Umbilical cord (tissue), 2 donors: ENCODE results near the gene PLEKHG1. TPM values are rescaled to one million over a fixed set of nuclear protein-coding genes. Genes with fewer than 3 reads are reported as not detected.
A peak's percentile ranks its signal among the peaks of the same experiment; 100 is the strongest.

Experiments used
- DNase-seq: peaks from one replicate; pipeline ENCODE4 v3.0.0-alpha.2; 2015; ENCODE audit warnings: low spot score
- total RNA-seq: library from RNA; depleted of rRNA; stranded (reverse); fragments of >200 nt; gene quantifications from one replicate; pipeline ENCODE4 v1.2.3, GENCODE V29; 2014; ENCODE audit warnings: low replicate concordance; ENCODE audit not compliant: insufficient read depth

Gene PLEKHG1
- total RNA-seq, 1 donor from 2014 or later: 11.6 TPM

- no peak for DNase-seq
Observed at GRCh38 chr6:150617496-150618460, 18.1 kb downstream of the PLEKHG1 start.

DNA sequence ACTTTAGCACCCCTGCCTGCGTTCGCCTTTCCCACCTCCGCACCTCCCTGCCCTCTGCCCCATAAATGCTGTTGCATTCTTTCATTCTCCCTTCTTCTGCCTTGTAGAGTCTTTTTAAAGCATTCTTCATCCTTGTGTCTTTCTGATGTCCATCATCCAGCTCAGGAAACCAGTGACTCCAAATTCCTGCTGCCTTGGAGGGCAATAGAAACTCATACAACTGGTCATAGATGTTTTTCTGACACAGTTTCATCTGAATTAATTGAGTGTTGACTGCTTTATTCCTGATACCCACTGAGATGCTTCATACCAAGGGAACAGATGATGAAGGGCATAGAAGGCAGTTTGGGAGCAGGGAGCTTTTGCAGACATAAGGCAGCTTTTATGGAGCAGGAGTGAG, 19.6 kb downstream of the PLEKHG1 start:
- DNase-seq: no peak

DNA sequence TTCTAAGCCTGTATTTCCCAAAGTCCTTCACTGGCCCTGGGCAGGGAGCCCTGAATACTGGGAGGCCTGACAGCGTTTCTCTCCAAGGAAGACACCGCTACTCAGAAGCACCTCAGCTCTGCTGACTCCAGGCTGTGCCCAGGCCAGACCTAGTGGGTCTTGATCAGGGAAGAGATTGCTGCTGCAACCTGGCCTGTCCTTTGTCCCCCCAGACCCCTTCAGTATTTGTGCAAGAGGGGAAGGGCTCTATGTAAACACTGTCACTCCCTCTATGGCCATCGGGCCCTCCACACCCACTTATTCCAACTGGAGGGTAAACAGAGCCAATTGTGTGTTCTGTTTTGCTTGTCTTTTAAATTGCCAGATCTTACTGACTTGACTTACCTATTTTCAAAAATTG, 20.6 kb downstream of the PLEKHG1 start:
- no peak for DNase-seq

GRCh38 chr6:150620763-150621162, 21.1 kb downstream of the PLEKHG1 start:
- no peak for DNase-seq

DNA sequence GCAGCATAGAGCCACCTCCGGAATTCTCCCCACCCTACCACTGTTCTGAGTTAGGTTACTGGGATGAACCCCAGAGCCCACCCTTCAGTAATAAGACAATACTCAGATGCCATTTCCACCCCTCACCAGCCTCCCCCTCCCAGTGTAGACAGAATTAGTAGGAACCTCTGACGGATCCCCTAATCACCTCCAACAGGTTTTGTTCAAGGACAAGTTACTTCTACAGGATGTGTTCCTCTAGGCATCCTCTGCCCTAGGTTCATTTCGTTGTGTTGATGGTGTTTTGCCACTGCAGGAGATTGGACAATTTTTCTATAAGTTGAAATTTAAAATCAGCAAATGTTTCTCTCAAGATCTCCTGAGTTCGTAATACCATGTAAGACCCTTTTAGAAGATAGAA, 22.8 kb downstream of the PLEKHG1 start:
- no peak for DNase-seq

GRCh38 chr6:150622941-150623874, 23.5 kb downstream of the PLEKHG1 start:
- DNase-seq: peak; percentile 36

DNA sequence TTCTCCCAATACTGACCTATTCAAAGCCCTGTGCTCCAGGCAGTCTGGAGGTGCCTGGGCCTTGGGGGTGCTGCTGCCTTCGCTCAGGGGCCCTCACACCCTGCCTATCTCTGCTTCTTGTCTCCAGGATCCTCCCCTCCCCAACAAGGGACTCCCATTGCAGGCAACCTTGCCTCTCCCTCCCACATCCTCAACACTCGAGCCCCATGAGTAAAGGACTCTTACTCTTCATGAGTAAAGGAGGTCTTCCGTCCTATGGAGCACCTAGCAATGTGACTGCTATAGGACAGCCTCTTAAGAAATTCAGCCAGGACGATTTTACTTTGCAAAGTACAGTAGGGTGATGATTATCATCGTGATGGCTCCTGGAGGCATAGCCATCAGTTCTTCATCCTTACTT, 24.5 kb downstream of the PLEKHG1 start:
- DNase-seq: no peak

DNA sequence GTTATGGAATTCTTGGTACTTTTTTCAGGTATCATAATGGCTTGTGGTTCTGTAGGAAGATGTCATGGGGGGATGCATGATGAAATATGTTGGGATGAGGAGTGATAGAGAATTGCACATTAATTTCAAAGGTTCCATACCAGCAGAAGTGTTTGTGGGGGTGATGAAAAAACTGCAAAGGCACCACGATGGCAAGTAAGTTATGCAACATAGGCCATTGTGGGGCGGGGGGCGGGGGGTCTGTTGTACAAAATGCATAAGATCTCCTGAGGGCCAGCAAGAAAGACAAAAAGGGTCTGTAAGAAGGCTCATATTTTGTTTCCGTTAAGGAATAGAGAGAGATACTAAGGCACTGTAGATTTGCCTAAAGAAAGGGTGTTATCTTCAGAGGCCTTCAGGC, 26.2 kb downstream of the PLEKHG1 start:
- DNase-seq: no peak

DNA sequence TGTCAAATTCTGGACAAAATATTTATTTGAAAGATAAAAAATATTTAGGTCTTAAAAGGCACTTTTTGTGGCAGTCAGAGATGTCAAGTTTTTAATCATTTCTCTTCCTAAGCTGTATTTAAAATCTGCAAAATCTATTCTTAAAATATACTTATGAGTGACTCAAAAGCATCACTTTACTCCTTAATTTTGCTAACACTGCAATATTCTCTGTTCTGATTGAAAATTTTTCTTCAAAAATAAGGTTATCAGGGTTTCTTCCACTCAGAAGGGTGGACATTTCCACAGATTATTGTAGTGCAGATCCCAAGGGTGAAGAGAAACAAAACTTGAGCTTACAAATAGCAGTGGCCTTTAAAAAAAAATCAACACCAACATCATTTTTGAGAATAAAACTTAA, 27.5 kb downstream of the PLEKHG1 start:
- DNase-seq: no peak

DNA sequence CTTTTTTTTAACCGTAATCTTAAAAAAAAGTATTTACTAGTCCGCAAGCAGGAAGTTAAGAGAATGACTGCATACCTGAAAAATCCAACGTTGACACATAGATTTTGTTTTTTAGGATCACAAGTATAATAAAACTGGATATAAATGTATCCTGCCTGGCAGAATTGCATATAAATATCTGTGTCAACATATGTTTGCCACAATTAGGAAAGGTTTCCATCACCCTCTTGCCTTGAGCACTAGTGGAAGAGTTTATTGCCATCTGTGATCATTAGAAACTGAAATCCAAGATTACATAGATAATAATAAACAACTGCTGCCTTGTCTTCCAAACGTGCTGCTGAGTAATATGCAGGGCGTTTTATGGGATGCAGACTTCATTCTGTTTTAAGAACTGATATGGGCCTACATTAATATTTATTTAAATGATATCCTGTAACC, 27.9 kb downstream of the PLEKHG1 start:
- peak; percentile 62 for DNase-seq

DNA sequence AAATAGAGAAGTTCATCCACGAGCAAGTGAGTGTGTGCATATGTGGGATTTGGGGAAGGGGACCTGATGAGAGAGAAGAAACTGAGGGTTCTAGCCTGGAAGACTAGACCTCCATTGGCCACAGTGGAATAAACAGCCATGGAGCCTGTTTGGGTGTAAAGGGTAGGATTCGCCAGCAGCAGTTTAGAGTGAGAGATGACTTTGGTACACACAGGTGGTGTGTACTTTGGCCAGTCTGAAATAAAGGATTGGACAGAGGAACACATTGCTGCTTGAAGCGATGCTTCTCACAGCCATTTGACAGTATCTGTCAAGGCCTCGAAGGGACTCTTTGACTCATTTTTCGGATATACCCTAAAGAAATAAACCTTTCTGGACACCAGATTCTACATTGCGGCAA, 29.2 kb downstream of the PLEKHG1 start:
- no peak for DNase-seq

GRCh38 chr6:150631283-150631983, 31.7 kb downstream of the PLEKHG1 start:
- DNase-seq: no peak

DNA sequence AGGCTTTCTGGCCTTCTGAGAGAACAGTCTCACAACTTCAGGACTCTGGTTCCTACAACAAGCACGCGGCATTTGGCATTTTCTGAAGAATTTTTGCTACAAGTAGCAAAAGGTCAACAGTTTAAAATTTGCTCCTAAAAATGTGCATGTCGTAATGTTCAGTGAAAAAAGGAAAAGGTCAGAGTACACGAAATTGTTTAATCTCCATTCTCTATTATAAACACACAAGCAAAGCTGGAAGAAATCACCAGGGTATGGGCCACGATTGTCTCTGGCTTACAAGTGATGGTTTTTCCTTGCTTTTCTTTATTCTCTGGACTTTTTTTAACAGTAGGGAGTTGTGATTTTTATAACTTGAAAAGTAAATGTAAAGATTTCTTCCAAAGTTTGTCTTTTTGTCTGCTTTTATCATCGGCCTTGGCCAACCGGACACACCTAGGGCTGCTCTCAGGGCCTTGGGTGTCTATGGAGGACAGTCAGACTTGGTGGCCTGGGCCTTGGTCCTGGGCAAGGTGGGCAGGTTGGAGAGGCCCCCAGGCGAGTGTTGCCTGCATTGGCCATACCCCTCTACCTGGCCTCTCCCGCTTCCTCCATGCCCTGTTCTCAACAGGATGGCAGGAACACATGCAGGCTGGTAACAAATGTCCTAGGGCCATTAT, 32.4 kb downstream of the PLEKHG1 start:
- DNase-seq: no peak

DNA sequence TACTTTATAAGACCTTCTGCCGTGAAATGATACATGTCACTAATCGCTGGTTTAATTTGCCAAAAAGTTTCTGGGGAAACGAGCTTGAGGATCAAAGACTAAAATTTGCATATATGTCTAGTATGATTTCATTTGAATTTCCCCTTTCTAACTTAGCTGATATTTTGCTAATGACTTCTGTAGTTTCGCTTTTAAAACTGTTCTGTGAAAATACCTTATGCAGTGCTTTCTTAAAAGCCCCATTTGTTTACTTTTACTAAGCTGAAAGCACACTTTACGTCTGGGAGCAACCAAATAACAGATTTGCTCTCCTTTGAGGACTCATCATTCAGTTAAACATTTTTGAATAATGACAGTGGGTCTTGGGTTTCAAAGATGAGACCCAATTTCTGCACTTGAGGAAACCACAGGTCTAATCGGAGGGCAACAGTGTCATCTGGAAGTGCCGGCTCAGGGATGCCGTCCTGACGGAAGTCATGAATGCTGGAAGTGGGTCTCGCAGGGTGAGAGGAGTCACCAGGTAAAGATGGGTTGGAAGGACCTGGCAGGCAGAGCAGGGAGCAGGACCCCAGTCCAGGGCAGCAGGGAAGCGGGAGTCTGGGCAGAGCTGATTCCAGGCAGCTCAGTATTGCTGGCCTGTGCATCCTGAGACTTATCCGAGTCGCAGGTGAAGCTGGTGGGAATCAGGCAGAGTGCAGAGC, 33.2 kb downstream of the PLEKHG1 start:
- DNase-seq: no peak

DNA sequence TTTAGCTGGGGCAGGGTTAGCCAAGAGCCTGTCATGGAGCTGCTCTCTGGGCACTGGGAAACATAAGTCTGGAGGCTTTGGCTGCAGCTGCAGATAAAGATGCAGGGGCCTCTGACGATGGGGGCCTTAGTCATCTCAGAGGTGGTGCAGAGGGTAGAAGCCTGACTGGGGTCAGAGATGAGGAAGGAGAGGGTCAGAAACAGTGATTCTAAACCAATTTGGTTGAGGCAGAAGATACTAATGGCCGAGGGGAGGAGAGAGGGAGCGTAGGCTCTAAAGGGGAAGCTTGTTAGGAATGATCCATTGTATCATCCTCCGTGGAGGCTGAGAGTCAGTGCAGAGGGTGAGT, 33.8 kb downstream of the PLEKHG1 start:
- DNase-seq: peak; percentile 36

DNA sequence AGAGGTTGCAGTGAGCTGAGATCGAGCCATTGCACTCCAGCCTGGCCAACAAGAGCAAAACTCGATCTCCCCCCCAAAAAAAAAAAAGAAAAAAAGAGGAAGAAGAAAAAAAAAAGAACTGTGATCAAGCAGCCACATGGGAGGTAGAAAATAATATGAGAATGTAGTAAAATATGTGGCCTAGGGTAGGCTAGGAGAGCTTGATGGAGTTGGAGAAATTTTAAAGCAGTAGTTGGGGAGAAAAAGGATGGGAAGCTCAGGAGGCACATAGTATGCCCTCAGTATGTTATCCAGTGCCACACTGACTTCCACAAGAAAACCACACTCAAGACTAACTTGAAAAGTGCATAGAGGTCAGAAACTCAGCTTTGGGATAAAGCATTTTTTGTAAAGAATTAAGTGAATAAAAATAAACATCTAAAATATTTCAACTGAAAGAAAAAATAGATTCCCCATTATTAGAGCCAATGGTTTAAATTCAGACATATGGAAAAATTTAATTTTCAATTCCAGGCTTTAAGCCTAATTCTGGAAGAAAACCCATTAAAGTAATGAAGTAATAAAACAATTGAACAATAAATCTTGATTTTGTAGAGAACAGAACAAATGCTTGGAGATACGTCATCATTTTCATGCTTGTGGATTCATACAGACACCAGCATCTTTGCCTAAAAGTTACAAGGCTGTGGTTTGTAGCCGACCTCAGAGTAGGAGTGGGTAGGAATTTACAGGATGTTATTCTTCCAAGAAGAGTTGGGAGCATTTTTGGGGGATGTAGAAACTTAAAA, 34.7 kb downstream of the PLEKHG1 start:
- no peak for DNase-seq

- DNase-seq: no peak
Observed at GRCh38 chr6:150634964-150635292, 35.2 kb downstream of the PLEKHG1 start.

DNA sequence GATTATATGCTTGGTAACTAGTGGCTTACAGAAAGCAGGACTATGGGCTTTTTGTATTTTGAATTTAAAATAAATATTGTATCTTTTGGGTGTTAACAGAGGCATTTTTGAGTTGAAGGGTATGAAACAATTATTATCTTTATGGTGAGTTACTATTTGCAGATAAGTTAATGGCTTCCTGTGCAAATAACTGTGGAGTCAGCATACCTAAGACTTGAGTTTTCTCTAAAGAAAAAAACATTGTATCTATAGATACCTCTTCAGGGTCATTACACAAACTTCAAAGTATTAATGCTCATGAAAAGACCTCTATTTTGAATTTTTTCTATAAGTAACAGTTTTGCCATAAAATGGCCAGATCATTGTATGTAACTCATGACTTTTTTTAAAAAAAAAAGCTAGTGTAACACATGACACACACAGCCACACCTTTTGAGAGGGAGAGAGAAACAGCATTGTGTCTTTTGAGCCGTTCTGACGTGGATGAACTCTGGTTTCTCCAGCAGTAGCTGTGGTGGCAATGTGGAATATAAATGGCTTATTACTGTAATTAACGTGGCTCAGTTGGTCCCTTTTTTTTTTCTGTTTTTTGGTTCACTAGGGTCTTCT, 36.3 kb downstream of the PLEKHG1 start:
- DNase-seq: no peak

- DNase-seq: no peak
Observed at GRCh38 chr6:150636808-150637207, 37.1 kb downstream of the PLEKHG1 start.

GRCh38 chr6:150637266-150637665, 37.6 kb downstream of the PLEKHG1 start:
- no peak for DNase-seq
